ENCODE results near the gene SPATA32. TPM values are rescaled to one million over a fixed set of nuclear protein-coding genes. Genes with fewer than 3 reads are reported as not detected.
"Not testable (repeated sequence)": the region's sequence is repeated elsewhere in the genome, so short reads cannot be mapped to it uniquely, and the experiment has no call there.

The SPATA32 gene
- total RNA-seq, 1 donor from 2014 or later: not detected

DNA sequence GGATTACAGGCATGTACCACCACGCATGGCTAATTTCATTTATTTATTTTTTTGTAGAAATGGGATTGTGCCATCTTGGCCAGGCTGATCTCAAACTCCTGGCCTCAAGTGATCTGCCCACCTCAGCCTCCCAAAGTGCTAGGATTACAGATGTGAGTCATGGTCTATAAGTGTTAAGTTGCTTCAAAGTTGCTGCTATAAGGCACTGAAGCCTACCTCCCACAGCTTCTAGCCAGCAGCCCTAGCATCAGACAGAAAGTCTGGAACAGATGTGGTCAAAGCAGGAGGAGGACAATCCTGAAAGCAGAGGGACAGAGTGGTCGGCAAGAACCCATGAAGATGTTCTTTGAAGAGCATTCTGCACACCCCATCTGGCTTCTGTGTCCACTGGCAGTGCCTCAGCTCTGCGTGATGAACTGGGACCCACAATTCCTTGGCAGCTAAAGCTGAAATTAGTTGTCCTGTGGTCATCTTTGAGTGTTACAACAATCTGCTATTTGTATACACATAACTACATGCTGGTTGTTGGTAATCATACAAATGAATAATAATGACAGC lies 43.7 kb upstream of the SPATA32 start:
- TF ChIP-seq, protein P1, sequence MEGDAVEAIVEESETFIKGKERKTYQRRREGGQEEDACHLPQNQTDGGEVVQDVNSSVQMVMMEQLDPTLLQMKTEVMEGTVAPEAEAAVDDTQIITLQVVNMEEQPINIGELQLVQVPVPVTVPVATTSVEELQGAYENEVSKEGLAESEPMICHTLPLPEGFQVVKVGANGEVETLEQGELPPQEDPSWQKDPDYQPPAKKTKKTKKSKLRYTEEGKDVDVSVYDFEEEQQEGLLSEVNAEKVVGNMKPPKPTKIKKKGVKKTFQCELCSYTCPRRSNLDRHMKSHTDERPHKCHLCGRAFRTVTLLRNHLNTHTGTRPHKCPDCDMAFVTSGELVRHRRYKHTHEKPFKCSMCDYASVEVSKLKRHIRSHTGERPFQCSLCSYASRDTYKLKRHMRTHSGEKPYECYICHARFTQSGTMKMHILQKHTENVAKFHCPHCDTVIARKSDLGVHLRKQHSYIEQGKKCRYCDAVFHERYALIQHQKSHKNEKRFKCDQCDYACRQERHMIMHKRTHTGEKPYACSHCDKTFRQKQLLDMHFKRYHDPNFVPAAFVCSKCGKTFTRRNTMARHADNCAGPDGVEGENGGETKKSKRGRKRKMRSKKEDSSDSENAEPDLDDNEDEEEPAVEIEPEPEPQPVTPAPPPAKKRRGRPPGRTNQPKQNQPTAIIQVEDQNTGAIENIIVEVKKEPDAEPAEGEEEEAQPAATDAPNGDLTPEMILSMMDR (IDR thresholded peaks at IDR 0.05; ENCODE audit: partially characterized antibody, unreplicated experiment): no peak
- Mint-ChIP-seq H3K36me3 (ENCODE audit: unreplicated experiment) (no peaks in the 10 kb centered on the region), H3K27me3 (ENCODE audit: unreplicated experiment) (peaks cover 3% of the 10 kb centered on the region), H3K27ac (ENCODE audit: unreplicated experiment) (no peak overlapping the region), H3K4me1 (ENCODE audit: low read depth, unreplicated experiment) (peaks cover 13% of the 10 kb centered on the region), H3K4me3 (ENCODE audit: unreplicated experiment) (no peak overlapping the region), H3K9me3 (ENCODE audit: unreplicated experiment) (peaks cover 2% of the 10 kb centered on the region)
- no peak for DNase-seq

DNA sequence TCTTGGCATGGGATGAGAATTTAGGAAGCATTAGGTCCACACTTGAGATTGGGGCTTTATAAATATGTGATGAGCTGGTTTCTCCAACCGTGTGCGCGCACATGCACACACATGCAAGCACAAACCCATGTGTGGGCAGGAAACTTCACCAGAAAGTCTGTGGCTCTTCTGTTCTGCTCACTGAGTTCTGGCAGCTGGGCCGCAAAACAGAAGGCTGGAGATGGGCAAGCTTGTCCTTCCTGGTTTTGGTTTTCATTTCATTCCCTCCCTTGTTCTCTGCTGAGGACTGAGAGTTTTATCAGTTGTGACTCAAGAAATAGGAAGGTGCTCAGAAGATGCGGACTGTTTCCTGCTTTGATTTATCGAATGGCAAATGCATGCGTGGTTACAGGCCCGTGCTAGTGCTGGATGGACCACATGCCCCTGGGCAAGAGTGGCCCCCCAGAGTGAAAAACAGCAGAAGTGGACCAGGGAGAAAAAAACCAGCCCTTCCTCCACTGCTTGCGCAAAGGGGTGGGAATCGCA lies 40.8 kb upstream of the SPATA32 start:
- Mint-ChIP-seq H3K27me3 (ENCODE audit: unreplicated experiment) (peaks cover 7% of the 10 kb centered on the region), H3K27ac (ENCODE audit: unreplicated experiment) (peak overlapping the region; percentile 87), H3K36me3 (ENCODE audit: unreplicated experiment) (no peaks in the 10 kb centered on the region), H3K4me3 (ENCODE audit: unreplicated experiment) (no peak overlapping the region), H3K9me3 (ENCODE audit: unreplicated experiment) (peaks cover 10% of the 10 kb centered on the region), H3K4me1 (ENCODE audit: low read depth, unreplicated experiment) (peaks cover 34% of the 10 kb centered on the region)
- DNase-seq: no peak
- TF ChIP-seq, protein P1 (IDR thresholded peaks at IDR 0.05; ENCODE audit: partially characterized antibody, unreplicated experiment): no peak

DNA sequence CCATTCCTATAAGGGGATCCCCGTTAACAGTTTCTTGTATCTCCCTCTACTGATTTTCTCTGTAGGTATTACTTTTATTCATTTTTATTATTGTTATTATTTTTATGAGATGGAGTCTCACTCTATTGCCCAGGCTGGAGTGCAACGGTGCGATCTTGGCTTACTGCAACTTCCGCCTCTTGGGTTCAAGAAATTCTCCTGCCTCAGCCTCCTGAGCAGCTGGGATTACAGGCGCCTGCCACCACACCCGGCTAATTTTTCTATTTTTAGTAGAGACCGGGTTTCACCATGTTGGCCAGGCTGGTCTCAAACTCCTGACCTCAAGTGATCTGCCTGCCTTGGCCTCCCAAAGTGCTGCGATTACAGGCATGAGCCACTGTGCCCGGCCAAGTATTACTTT lies 40.3 kb upstream of the SPATA32 start:
- not testable (repeated sequence) for DNase-seq; H3K4me3 Mint-ChIP-seq (ENCODE audit: unreplicated experiment); H3K36me3 Mint-ChIP-seq (ENCODE audit: unreplicated experiment); H3K9me3 Mint-ChIP-seq (ENCODE audit: unreplicated experiment); H3K27ac Mint-ChIP-seq (ENCODE audit: unreplicated experiment); H3K27me3 Mint-ChIP-seq (ENCODE audit: unreplicated experiment)
- peaks cover 34% of the 10 kb centered on the region for H3K4me1 Mint-ChIP-seq (ENCODE audit: low read depth, unreplicated experiment)

DNA sequence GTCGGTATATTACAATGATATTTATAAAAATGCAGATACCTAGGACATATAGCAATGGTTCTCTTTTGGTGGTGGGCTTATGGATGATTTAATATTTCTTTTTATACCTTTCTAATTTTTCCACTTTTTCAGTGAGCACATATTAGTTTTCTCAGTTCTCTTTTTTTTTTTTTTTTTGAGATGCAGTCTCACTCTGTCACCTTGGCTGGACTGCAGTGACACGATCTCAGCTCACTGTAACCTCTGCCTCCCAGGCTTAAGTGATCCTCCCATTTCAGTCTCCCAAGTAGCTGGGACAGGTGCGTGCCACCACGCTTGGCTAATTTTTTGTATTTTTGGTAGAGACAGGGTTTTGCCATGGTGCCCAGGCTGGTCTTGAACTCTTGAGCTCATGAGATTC lies 39.8 kb upstream of the SPATA32 start:
- Mint-ChIP-seq H3K4me3 (ENCODE audit: unreplicated experiment) (no peak overlapping the region), H3K27me3 (ENCODE audit: unreplicated experiment) (peaks cover 7% of the 10 kb centered on the region), H3K27ac (ENCODE audit: unreplicated experiment) (no peak overlapping the region), H3K36me3 (ENCODE audit: unreplicated experiment) (no peaks in the 10 kb centered on the region), H3K9me3 (ENCODE audit: unreplicated experiment) (peaks cover 10% of the 10 kb centered on the region), H3K4me1 (ENCODE audit: low read depth, unreplicated experiment) (peaks cover 35% of the 10 kb centered on the region)
- no peak for DNase-seq
- TF ChIP-seq, protein P1 (IDR thresholded peaks at IDR 0.05; ENCODE audit: partially characterized antibody, unreplicated experiment): no peak

DNA sequence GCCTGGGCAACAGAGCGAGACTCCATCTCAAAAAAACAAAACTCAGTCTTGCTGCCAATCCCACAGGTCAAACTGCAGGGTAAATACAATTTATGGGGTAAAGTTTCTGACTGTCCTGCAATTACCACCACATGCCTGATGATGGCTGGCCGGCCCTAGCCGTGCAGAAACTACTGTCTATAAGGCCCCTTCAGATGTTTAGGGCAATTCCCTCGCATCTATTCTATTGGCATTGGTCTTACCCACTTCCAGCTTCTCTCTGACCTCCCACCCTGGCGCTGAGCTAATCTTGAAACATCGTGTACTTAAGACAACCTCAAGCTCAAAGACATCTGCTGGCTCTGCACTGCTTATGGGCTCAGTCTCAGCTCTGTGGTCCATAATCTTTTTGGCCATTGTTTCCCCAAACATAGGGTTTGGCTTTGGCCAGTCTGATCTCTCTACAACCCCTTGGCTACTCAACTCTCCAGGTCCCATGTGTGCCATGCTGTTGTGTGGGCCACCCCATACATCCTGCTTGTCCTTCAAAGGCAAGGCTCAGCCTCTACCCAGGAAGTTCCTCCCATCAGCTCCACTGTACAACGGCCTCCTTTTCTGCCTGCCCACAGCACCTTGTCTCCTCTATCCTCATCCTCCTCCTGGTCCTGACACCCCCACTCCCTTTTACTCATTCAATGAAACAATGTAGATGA lies 38.3 kb upstream of the SPATA32 start:
- no peaks in the 10 kb centered on the region for H3K36me3 Mint-ChIP-seq (ENCODE audit: unreplicated experiment)
- H3K4me3 Mint-ChIP-seq (ENCODE audit: unreplicated experiment): peak overlapping the region; percentile 10
- TF ChIP-seq, protein P1 (IDR thresholded peaks at IDR 0.05; ENCODE audit: partially characterized antibody, unreplicated experiment): no peak
- H3K27ac Mint-ChIP-seq (ENCODE audit: unreplicated experiment): peak overlapping the region; percentile 76
- peaks cover 30% of the 10 kb centered on the region for H3K4me1 Mint-ChIP-seq (ENCODE audit: low read depth, unreplicated experiment)
- peaks cover 7% of the 10 kb centered on the region for H3K27me3 Mint-ChIP-seq (ENCODE audit: unreplicated experiment)
- DNase-seq: no peak
- H3K9me3 Mint-ChIP-seq (ENCODE audit: unreplicated experiment): peaks cover 10% of the 10 kb centered on the region

Data from glutamatergic neuron (in vitro differentiated cells).